Measurements from ENCODE around the gene HEATR5A. TPM values are rescaled to one million over a fixed set of nuclear protein-coding genes. Genes with fewer than 3 reads are reported as not detected.

HEATR5A gene
- total and polyA plus RNA-seq, 8 donors, result 3.6 to 92.8 (median 20.7) TPM

DNA sequence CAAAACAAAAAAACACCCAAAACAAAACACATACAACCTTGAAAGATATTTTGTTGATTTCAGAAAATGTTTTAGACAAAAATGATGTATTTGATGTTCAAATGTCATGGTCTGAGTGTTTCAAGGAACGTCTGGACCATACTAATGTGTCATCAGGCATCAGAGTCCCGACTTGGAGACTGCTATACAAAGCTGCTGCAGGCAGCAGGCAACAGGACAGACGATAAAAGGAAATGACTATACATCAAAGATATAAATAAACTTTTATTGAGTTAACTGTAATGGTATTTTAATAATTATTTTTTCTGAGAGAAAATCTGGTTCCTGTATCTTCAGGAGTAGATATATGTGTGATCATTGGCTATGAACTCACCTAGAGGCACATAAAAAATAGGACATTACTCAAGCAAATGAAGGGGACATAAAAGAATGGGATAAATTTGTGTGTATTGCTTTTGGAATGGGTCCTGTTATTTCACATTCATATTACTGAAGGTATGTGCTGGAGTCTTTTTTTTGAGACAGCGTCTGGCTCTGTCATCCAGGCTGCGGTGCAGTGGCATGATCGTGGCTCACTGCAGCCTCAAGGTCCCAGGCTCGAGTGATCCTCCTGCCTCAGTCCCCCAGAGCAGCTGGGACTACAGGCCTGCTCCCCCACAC lies 125.5 kb downstream of the HEATR5A start:
- Histone ChIP-seq H3K27ac (no peak overlapping the region), H3K4me3 (no peak overlapping the region), H3K27me3 (no peaks in the 10 kb centered on the region), H3K9me3 (no peaks in the 10 kb centered on the region), H3K4me1 (no peaks in the 10 kb centered on the region), H3K36me3 (peaks cover 0 to 45% (median 27%) of the 10 kb centered on the region in 4 donors)
- 72 to 84% (median 78%) methylated on average over 7 of the region's 7 CpGs for WGBS, 5 donors
- intact Hi-C loops (cut with DNase I; ENCODE audit: low total_unique reads), result no loop called here
- no peak for DNase-seq
- TF ChIP-seq, protein P1, sequence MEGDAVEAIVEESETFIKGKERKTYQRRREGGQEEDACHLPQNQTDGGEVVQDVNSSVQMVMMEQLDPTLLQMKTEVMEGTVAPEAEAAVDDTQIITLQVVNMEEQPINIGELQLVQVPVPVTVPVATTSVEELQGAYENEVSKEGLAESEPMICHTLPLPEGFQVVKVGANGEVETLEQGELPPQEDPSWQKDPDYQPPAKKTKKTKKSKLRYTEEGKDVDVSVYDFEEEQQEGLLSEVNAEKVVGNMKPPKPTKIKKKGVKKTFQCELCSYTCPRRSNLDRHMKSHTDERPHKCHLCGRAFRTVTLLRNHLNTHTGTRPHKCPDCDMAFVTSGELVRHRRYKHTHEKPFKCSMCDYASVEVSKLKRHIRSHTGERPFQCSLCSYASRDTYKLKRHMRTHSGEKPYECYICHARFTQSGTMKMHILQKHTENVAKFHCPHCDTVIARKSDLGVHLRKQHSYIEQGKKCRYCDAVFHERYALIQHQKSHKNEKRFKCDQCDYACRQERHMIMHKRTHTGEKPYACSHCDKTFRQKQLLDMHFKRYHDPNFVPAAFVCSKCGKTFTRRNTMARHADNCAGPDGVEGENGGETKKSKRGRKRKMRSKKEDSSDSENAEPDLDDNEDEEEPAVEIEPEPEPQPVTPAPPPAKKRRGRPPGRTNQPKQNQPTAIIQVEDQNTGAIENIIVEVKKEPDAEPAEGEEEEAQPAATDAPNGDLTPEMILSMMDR (IDR thresholded peaks at IDR 0.05), result no peak
- TF ChIP-seq POLR2AphosphoS5 (IDR thresholded peaks at IDR 0.05) (no peak), POLR2A (IDR thresholded peaks at IDR 0.05) (no peak), EP300 (IDR thresholded peaks at IDR 0.05) (no peak)

DNA sequence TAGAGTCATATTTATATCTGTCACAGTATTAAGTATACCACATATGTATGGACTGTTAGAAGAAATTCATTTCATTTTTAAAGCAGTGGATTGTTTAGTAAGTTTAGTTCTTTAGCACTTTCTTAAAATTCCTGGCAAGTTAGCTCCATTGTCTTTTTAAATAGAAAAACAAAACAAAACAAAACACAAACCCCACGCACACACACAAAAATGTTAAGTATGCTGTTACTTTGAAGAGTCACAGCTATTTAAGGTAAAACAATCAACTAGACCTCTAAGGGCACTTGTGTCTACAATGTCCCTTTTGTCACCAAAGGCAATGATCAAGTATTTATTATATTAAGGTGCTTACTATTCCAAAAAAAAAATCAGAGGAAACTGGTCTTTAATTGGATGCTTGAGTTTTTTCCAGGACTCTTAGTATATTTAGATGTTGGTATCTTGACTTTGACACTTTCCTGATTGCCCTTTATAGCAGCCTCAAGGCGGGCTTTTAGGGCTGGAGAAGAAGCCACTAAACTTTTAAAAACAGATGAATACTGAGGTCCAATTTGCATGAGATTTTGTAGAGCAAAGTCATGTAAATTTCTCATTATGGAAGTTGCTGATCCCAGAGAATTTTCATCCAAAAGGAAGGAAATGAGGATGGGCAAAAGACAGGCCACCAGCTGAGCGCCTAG lies 127.3 kb downstream of the HEATR5A start:
- Histone ChIP-seq H3K9me3 (no peaks in the 10 kb centered on the region), H3K27me3 (no peaks in the 10 kb centered on the region), H3K27ac (no peak overlapping the region), H3K4me3 (no peak overlapping the region), H3K4me1 (no peaks in the 10 kb centered on the region), H3K36me3 (peaks cover 0 to 32% (median 23%) of the 10 kb centered on the region in 4 donors)
- no peak for DNase-seq
- WGBS, 5 donors, result 79 to 89% (median 84%) methylated on average over 3 of the region's 3 CpGs
- TF ChIP-seq EP300 (IDR thresholded peaks at IDR 0.05) (no peak), POLR2AphosphoS5 (IDR thresholded peaks at IDR 0.05) (no peak), POLR2A (IDR thresholded peaks at IDR 0.05) (no peak)
- TF ChIP-seq, protein P1 (IDR thresholded peaks at IDR 0.05), result no peak
- intact Hi-C loops (cut with DNase I; ENCODE audit: low total_unique reads), result no loop called here

DNA sequence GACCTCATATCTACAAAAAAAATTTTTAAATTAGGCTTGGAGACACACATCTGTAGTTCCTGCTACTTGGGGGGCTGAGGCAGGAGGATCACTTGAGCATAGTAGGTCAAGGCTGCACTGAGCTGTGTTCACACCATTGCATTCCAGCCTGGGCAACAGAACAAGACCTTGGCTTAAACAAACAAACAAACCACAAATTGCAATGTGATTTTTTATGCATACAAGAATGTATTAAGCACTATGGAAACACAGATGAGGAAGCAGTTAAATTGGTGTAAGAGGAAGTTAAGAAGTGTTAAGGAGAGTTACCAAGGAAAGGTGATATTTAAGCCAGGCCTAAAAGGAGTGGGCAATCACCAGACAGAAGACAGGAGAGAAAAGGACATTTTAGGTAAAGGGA lies 129.1 kb downstream of the HEATR5A start:
- intact Hi-C loops (cut with DNase I; ENCODE audit: low total_unique reads), result no loop called here
- Histone ChIP-seq H3K4me3 (no peak overlapping the region), H3K27ac (no peak overlapping the region), H3K9me3 (no peaks in the 10 kb centered on the region), H3K4me1 (no peaks in the 10 kb centered on the region), H3K36me3 (peaks cover 0 to 32% (median 19%) of the 10 kb centered on the region in 4 donors), H3K27me3 (no peaks in the 10 kb centered on the region)
- DNase-seq, result no peak
- no peak for TF ChIP-seq POLR2AphosphoS5 (IDR thresholded peaks at IDR 0.05)
- TF ChIP-seq POLR2A (IDR thresholded peaks at IDR 0.05), result no peak
- TF ChIP-seq, protein P1 (IDR thresholded peaks at IDR 0.05), result no peak
- TF ChIP-seq EP300 (IDR thresholded peaks at IDR 0.05), result no peak

DNA sequence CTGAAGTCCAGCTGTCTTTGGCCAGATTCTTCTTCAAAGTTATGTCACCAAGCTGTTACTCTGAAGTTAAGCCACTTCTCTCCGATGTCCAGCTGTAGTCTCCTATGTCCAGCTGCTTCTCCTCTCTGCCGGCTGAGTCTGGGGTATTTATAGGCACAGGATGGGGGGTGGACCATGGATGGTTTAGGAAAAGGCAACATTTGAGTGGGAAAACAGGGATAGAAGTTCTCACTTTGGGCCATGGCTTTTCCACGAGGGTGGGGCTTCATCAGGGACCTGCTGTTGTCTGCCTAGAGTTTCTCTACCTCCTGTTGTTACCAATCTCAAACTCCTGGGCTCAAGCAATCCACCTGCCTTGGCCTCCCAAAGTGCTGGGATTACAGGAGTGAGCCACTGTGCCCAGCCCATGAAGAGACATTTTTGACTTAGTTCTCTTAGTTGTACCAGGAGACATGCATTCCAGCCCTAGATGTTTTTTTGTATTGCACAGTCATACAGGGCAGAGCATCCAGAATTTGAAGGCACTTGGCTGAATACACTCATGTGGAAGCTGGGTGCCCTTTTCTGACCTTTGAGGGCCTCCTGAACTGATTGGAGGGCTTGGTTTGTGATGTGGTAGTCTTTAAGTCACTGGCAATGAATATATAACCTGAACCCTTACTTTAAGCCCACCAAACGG lies 132.9 kb downstream of the HEATR5A start:
- Histone ChIP-seq H3K36me3 (no peaks in the 10 kb centered on the region), H3K27me3 (no peaks in the 10 kb centered on the region), H3K4me1 (peaks cover 0 to 6% (median 0%) of the 10 kb centered on the region in 4 donors), H3K4me3 (no peak overlapping the region), H3K9me3 (no peaks in the 10 kb centered on the region), H3K27ac (no peak overlapping the region)
- intact Hi-C loops (cut with DNase I; ENCODE audit: low total_unique reads), result no loop called here
- TF ChIP-seq POLR2AphosphoS5 (IDR thresholded peaks at IDR 0.05) (no peak), POLR2A (IDR thresholded peaks at IDR 0.05) (no peak), EP300 (IDR thresholded peaks at IDR 0.05) (no peak)
- TF ChIP-seq, protein P1 (IDR thresholded peaks at IDR 0.05), result no peak
- no peak for DNase-seq
- WGBS, 5 donors, result 83 to 94% (median 90%) methylated on average over 4 of the region's 4 CpGs
